Measurements from ENCODE around the gene PLIN4.
A peak's percentile ranks its signal among the peaks of the same experiment; 100 is the strongest.

Gene PLIN4

DNA sequence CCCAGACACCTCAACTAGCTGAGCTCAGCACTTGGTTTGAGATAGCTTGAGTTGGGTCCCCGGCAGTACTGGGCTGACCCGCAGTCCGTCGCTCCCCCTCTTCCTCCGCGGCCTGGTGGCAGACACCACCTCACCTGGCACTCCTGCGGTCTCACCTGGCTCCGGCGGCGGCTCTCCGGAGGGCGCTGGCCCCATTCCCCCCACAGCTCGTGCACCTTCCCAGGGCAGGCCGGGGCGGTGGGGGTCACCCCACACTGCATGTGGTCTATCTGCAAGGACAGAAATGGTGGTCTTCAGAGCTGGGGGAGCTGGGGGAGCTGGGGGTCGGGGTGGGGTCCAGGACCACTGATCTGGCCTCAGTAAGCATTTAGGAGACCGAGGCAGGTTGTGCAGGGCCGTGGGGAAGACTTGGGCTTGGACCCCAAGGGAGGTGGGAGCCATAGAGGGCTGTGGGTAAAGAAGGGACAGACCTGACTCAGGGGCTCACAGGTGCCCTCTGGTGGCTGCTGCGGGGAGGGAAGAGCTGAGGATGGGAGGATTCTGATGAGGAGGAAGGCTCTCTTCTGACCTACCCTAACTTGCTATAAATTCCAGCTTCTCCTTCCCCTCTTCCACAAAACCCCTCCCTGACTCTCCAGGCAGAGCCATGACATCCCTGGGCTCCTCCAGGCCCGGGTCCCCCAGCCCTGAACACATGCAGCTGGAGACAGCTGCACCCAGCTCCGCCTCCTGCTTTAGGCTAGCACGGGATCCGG lies 6.7 kb upstream of the PLIN4 start:
- DNase-seq (ENCODE audit: low read depth), result peak; percentile 29

DNA sequence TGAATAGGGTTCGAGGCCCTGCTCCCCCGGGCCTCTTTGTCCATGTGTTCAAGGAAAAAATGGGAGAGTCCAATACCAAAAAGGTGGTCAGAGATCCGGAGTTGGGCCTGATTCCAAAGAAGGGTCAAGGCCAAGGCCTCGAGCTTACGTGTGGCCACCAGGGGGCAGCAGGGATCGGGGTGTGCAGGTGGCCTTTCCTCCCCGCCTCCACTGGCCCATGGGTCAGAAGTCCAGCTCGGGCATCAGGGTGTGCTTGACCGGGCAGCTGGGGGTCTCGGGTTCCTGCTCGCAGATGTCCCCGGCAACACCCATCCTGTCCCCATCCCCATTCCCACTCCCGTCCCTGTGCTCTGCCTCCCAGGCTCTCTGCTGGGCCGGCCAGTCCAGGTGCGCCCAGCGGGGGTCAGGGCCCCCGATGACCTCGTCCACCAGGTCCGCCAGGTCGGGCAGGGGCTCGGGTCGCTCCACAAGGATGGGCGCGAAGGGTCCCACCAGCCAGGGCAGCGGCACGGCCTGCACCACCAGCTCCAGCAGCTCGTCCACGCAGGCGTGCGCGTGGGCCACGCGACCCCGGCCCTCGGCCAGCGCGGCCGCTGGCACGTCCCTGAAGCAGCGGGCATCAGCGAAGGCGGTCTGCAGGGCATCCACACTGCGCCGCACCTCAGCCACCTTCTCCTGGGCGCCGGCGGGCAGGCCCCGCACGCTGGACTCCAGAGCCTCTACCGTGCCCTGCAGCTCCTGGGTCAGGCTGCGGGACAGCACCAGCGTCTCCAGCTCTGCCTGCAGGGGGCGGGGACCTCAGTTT lies 5.2 kb upstream of the PLIN4 start:
- no peak for DNase-seq (ENCODE audit: low read depth)

DNA sequence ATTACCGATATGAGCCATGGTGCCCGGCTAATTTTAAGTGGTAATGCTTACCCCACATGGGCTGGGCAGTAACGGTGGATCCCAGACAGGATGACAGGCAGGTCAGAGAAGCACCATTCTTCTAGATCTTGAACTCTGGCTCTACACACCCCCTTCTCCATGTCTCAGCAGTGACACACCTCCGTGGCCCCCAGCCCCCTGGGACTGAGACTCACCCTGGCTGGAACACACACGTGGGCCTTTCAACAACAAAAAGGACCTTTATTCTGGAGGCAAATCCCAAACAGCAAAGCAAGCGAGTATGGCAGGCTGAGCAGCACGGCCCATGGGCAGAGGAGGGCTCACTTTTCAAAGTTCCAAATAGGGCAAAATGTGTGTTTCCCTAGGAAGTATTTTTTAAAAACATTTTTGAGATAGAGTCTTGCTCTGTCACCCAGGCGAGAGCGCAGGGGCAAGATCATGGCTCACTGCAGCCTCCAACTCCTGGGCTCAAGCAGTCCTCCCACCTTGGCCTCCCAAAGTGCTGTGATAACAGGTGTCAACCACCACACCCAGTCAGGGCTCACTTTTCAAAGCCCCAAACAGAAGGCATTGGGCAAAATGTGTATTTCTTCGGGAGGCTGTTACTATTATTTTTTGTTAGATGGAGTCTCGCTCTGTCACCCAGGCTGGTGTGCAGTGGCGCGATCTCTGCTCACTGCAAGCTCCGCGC lies 4.2 kb upstream of the PLIN4 start:
- no peak for DNase-seq (ENCODE audit: low read depth)

DNA sequence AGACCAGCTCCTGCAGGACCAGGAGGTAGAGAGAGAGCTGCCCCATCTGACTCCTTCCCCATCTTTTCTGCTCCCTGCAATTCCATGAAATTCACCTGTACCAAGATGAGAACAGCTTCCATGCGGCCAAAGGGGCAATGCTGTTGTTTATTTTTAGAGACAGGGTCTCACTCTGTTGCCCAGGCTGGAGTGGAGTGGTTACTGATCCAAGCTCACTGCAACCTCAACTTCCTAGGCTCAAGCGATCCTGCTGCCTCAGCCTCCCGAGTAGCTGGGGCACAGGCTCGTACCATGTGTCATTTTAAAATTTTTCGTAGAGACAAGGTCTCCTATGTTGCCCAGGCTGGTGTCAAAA lies 3.6 kb upstream of the PLIN4 start:
- no peak for DNase-seq (ENCODE audit: low read depth)

DNA sequence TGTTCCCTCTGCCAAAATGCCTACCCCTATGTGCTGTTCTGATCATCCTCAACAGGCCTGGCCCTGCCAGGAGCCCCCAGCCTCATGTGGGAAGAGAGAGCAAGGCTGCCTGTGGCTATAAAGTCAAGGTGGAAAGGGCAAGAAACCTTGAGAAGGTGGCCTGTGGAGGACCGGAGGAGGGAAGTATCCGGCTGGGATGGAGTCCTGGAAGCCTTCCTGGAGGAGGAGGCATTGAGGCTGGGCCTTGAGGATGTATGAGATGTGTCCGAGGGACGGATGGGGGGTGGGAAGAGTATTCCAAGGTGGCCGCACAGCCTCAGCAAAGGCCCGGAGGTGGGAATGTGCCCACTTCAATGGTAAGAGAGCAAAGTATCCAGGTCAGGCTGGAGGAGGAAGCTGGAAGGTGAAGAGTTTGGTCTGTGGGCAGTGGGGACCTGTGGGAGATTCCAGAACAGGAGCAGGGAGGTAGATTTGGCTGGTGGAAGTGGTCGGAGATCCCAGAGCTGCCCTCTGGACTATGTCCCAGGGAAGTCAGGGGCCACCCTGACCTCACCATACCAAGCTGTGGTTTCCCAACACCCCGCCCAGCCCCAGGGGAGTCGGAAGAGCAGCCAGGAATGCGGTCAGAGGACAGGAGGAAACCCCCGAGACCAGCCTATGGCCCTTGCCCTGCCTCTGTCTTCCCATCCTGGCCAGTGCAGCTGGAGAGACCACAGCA lies 3.0 kb upstream of the PLIN4 start:
- no peak for DNase-seq (ENCODE audit: low read depth)

DNA sequence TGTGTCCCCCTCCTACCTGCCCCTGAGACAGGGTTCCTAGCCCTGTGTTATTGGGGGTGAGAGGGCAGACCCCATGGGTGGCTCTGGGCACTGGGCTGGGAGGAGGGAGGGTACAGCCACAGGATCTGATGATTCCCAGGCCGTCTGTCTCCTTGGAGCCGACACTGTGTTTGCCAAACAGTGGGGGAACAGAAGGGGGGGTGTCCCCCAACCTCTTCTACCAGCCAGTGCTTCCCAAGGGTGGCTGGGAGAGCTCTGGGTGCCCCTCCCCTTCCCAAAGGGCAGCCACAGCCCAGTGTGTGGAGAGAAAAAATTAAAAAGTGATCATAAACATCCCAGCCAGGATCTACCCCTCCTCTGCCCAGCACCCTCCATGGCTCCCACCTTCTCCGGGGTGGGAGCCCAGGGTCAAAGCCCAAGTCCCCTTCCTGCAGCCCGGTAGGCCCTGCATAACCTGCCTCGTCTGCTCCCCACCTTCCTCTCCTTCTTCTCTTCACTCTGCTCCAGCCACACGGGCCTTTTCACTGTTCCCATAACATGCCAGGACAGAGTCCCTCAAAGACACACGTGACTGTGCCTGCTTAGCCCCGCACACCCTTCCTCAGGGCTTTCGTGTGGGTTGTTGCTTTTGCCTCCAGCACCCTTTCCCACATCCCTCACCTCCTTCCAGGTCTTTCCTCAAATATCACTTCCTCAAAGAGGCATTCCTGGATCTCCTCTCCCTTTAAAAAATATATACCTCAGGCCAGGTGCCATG lies 1.4 kb upstream of the PLIN4 start:
- no peak for DNase-seq (ENCODE audit: low read depth)

DNA sequence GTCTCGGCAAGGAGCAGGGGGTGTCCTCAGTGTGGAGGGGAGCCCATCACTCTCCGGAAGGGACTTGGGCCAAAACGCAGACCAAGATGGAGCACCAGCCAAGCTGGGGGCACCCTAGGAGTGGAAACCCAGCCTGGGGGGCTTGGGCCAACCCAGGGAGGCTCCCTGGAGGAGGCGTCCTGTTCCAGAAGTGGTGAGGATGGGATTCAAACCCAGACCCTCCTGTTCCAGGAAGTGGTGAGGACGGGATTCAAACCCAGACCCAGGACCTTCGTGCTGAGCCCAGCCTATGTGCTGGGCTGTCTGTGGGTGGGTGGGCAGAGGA lies 848 bp upstream of the PLIN4 start:
- no peak for DNase-seq (ENCODE audit: low read depth)

DNA sequence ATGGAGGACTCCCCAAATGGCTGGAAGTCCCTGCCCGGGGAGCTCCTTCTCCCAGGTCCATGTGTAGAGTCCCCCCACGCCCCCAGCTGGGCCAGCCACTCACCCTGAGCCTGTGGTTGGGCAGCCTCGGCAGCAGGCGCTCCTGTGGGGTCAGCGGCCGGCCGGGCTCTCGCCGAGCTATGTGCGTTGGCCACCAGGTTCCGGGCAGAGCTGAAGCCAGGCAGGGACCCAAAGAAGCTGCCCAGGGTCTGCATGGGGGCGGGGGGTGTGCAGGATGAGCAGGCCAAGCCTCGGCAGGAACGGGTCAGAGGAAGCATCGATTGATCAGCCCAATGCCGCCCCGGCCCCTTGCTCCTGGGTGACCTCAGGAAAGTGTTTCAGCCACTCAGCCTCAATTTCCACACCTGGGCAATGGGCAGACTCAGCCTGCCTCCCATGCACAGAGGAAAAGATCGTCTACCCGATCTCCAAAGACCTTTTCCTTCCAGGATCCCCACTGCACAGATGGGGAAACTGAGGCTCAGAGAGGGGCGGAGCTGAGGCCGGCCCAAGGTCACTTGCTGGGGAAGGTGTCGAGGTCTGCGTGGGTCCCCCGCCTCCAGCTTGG lies 732 bp downstream of the PLIN4 start:
- DNase-seq (ENCODE audit: low read depth), result no peak

DNA sequence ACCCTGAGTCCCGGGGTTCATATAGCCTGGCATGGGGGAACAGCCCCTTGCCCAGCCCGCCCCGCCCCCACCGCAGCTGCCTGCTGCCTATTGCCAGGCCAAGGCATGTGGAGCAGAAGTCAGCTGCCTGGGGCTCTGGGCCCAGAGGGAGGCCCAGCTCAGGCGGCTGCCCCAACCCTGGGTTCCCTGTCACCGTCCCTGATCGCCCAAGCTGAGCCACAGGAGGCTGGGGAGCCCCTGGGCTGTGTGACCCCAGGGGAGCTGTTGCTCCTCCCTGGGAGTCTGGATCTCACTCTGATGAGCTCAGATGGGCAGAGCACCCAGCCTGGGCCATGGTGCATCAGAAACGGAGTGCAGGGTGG lies 1.4 kb downstream of the PLIN4 start:
- no peak for DNase-seq (ENCODE audit: low read depth)

DNA sequence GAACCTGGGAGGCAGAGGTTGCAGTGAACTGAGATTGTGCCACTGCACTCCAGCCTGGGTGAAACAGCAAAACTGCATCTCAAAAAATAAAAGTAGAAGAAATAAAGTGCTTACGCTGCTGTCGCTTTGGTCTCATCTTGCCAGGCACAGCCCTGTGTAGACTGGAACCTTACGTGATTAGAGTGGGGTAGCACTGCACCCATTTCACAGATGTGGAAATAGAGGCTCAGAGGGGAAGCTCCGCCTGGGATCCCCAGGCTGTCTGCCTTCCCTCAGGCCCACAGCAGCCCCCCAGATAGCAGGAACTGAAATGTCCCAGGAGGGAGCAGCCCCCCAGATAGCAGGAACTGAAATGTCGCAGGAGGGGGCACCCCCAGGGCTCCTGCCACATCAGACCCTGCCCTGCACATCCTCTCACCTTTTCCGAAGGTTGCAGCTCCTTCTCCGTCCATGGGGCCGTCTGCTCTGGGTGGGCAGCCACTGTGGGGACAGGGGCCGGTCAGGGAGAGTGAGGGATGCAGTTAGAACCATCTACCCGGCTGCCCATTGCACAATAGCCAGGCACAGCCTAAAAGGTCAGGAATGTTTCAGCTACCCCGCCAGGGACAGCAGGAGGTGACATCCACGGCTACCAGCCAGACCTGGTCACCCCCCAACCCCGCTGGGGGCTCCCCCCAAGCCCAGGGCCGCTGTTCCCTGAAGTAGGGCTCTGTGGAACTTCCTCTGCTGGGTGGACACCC lies 1.9 kb downstream of the PLIN4 start:
- DNase-seq (ENCODE audit: low read depth), result no peak

DNA sequence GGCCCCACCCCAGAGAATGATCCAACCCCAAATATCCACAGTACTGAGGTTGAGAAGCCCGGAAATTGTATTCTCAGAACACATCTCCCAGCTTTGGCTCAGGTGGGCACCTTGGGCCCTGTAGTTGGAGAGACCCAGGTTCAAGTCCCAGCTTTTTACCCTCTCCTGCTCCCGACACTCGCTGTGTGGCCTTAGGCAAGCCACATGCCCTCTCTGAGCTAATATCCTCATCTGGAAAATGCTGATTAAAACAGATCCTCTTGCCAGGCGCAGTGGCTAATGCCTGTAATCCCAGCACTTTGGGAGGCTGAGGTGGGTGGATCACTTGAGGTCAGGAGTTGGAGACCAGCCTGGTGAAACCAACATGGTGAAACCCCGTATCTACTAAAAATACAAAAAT lies 2.6 kb downstream of the PLIN4 start:
- no peak for DNase-seq (ENCODE audit: low read depth)

DNA sequence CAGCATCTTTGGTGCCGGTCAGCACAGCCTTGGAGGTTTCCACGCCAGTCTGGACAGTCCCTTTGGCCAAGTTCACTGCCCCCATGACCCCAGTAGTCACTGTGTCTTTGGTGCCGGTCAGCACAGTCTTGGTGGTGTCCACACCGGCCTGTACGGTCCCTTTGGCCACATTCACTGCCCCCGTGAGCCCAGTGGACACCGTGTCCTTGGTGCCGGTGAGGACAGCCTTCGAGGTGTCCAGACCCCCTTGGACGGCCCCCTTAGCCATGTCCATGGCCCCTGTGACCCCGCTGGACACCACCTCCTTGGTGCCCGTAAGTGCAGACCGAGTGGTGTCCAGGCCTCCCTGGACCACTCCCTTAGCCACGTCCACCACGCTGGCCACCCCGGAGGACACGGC lies 5.0 kb downstream of the PLIN4 start:
- DNase-seq (ENCODE audit: low read depth), result no peak

DNA sequence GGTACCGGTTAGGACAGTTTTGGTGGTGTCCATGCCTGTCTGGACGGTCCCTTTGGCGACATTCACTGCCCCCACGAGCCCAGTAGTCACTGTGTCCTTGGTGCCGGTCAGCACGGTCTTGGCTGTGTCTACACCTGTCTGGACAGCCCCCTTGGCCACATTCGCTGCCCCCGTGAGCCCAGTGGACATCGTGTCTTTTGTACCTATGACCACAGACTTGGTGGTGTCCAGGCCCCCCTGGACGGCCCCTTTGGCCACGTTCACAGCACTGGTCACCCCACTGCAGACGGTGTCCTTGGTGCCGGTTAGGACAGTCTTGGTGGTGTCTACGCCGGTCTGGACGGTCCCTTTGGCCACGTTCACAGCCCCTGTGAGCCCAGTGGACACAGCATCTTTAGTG lies 6.2 kb downstream of the PLIN4 start:
- DNase-seq (ENCODE audit: low read depth), result no peak

DNA sequence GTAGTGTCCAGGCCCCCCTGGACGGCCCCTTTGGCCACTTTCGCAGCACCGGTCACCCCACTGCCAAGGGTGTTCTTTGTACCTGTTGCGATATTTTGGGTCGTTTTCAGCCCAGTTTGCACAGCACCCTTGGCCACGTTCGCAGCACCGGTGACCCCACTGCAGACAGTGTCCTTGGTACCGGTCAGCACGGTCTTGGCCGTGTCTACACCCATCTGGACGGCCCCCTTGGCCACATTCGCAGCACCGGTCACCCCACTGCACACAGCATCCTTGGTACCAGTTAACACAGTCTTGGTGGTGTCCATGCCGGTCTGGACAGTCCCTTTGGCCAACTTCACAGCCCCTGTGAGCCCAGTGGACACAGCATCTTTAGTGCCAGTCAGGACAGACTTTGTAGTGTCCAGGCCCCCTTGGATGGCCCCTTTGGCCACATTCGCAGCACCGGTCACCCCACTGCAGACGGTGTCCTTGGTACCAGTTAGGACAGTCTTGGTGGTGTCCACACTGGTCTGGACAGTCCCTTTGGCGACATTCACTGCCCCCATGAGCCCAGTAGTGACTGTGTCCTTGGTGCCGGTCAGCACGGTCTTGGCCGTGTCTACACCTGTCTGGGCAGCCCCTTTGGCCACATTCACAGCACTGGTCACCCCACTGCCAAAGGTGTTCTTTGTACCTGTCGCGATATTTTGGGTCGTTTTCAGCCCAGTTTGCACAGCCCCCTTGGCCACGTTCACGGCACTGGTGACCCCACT lies 6.8 kb downstream of the PLIN4 start:
- DNase-seq (ENCODE audit: low read depth), result no peak

DNA sequence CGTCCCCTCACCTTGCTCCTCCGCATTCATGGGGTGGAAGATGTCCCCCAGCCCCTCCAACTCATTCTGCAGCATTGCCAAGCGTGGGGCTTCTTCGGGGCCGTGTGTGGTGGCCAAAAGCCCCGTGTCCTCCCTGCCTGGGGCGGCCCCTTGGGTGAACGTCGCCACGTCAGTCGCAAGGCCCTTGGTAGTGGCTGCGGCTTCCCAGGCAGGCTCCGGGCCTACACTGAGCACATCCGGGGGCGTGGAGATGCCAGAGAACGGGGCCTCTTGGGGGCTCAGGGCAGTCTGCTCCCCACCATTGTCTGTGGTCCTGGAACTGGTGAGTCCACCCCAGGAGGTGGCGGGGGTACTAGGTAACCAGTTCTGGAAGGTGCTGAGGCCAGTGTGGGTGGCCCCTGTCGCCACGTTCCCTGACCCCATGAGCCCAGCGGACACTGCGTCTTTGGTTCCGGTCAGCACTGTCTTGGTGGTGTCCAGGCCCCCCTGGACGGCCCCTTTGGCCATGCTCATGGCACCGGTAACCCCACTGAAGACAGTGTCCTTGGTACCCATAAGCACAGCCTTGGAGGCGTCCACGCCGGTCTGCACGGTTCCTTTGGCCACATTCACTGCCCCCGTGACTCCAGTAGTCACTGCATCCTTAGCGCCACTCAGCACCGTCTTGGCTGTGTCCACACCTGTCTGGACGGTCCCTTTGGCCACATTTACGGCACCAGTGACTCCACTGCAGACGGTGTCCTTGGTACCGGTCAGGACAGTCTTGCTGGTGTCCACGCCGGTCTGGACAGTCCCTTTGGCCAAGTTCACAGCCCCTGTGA lies 7.6 kb downstream of the PLIN4 start:
- DNase-seq (ENCODE audit: low read depth), result no peak

DNA sequence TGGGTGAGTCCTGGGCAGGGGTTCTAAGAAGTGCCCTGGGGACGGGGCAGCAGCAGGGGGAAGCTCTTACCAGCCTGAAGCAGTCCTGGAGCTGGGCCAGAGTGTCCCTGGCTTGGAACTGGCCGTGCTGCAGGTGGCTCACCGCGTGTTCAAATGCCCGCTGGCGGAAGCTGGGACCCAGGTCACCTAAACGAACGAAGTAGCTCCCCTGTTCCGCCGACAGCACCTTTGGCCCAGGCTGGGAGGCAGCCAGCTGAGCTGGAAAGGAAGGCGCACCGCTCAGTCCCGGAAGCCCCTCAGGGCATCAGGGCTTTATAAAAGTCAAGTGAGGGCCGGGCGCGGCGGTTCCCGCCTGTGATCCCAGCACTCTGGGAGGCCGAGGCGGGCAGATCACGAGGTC lies 9.6 kb downstream of the PLIN4 start:
- no peak for DNase-seq (ENCODE audit: low read depth)

DNA sequence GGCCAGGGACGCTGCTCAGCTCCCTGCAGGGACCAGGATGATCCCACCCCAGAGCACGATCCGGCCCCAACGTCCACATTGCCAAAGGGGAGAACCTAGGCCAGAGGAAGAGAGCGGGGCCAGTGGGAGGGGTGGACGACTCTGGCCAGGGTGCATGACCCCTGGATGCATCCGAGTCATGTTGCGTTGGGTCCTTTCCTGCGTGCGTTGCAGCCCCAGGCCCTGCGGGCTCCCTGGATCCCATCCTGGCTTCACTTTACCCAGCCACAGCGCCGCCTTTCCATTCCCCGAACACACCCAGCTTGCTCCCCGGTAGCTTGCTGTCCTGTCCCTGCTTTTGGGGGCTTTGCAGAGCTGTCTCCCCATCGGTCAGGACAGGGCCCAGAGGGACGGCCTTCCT lies 10.5 kb downstream of the PLIN4 start:
- no peak for DNase-seq (ENCODE audit: low read depth)

DNA sequence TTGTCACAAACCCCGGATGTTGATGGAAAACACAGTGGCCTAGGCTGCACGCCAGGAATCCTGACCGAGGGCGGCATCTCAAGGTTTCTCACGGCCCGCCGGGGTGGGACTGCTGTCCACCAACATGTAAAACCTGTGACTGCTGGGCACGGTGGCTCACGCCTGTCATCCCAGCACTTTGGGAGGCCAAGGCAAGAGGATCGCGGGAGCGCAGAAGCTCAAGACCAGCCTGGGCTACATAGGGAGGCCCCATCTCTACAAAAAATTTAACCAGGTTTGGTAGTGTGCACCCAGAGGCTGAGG lies 11.2 kb downstream of the PLIN4 start:
- DNase-seq (ENCODE audit: low read depth), result no peak

DNA sequence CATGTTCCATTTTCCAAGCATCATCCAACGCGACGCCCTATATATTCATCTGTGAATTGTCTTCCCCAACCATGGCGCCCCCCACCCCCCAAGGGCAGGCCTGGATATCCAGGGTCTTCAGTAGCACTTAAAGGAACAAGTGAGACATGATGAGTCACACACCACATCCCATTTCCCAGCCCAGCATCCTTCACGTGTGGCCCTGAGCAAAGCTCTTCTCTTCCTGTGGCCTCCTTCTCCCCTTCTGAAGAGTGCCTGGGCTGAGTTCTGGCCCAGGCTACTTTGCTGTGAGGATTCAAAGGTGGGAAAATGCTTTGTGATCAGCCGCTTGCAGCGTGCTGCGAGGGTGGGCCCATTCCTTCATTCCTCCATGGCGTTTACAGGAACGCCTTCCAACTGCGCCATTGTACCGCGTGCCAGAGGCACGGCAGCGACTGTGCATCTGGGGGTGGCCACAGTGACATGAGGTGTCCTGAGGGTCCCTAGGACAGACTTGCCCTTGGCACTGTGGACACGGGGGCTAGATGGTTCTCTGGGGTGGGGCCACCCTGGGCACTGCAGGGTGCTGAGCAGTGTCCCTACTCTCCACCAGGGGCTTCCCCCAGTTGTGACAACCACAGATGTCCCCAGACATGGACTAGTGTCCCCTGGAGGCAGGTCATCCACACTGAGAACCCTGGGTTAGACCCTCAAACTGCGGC lies 11.7 kb downstream of the PLIN4 start:
- DNase-seq (ENCODE audit: low read depth), result no peak
